Effector CD8-positive, alpha-beta T cell (primary cell): Measurements from ENCODE around the gene MRPS34.

Experiments used
- DNase-seq: peaks from one replicate; lab custom pipeline; 2025; lab: John Stamatoyannopoulos, UW

The MRPS34 gene

GRCh38 chr16:1781758-1782407 lies 8.9 kb upstream of the MRPS34 start:
- peak; percentile 25 for DNase-seq

- no peak for DNase-seq
Observed at GRCh38 chr16:1781254-1781653, 8.3 kb upstream of the MRPS34 start.

GRCh38 chr16:1780677-1781072 lies 7.7 kb upstream of the MRPS34 start:
- no peak for DNase-seq

- no peak for DNase-seq
Observed at GRCh38 chr16:1779741-1780676, 7.1 kb upstream of the MRPS34 start.

GRCh38 chr16:1779234-1779701 lies 6.3 kb upstream of the MRPS34 start:
- DNase-seq, result no peak

- DNase-seq, result no peak
Observed at GRCh38 chr16:1778200-1779179, 5.6 kb upstream of the MRPS34 start.

- DNase-seq, result no peak
Observed at GRCh38 chr16:1777375-1778199, 4.7 kb upstream of the MRPS34 start.

- no peak for DNase-seq
Observed at GRCh38 chr16:1776991-1777374, 4.0 kb upstream of the MRPS34 start.

- no peak for DNase-seq
Observed at GRCh38 chr16:1776672-1776955, 3.7 kb upstream of the MRPS34 start.

GRCh38 chr16:1775846-1776671 lies 3.1 kb upstream of the MRPS34 start:
- DNase-seq, result no peak

- DNase-seq, result no peak
Observed at GRCh38 chr16:1775006-1775845, 2.3 kb upstream of the MRPS34 start.

- DNase-seq, result no peak
Observed at GRCh38 chr16:1774448-1774780, 1.5 kb upstream of the MRPS34 start.

- DNase-seq, result no peak
Observed at GRCh38 chr16:1773703-1774447, 941 bp upstream of the MRPS34 start.

GRCh38 chr16:1772362-1772907 lies 499 bp downstream of the MRPS34 start, which contains the start of gene EME2:
EME2 (plus strand) TSS chr16:1772810; CDS start chr16:1773228, 418 bp downstream.
- peak; percentile 20 for DNase-seq

- no peak for DNase-seq
Observed at GRCh38 chr16:1771864-1772361, 1.0 kb downstream of the MRPS34 start.

GRCh38 chr16:1771188-1771863 lies 1.6 kb downstream of the MRPS34 start, which contains the start of gene NME3:
NME3 (minus strand) TSS chr16:1771543; CDS start chr16:1771534, 9 bp downstream.
- peak; percentile 43 for DNase-seq
